Transverse colon (tissue), 4 donors: ENCODE measurements around the gene HK1. TPM values are rescaled to one million over a fixed set of nuclear protein-coding genes. Genes with fewer than 3 reads are reported as not detected.

Source experiments
- DNase-seq: peaks from one replicate; pipeline ENCODE4 v3.0.0-alpha.2; 2019
- H3K27ac ChIP-seq, 4 donors: fragments of 200-600 bp; sonication (generic); 2 replicates each; pipeline ENCODE4 v1.5.1; 2016 to 2018; ENCODE audit warnings: inconsistent platforms in 4 of 4
- H3K27me3 ChIP-seq: fragments of 200-600 bp; sonication (generic); 2 replicates; pipeline ENCODE4 v1.5.1; 2017; ENCODE audit warnings: inconsistent platforms
- H3K36me3 ChIP-seq, 4 donors: fragments of 200-600 bp; sonication (generic); 2 replicates each; pipeline ENCODE4 v1.5.1; 2017 to 2019; ENCODE audit warnings: inconsistent platforms in 4 of 4
- H3K4me1 ChIP-seq, 4 donors: fragments of 200-600 bp; sonication (generic); 2 replicates each; pipeline ENCODE4 v1.5.1; 2017 to 2020; ENCODE audit warnings: inconsistent platforms in 4 of 4
- H3K4me3 ChIP-seq, 4 donors: fragments of 200-600 bp; sonication (generic); 1 replicate in 1 of 4; 2 replicates in 3 of 4; pipeline versions ENCODE4 v1.5.1 to v1.6.1; 2017 to 2019; ENCODE audit warnings: inconsistent platforms in 4 of 4
- H3K9me3 ChIP-seq, 2 donors: fragments of 200-600 bp; sonication (generic); 2 replicates each; pipeline ENCODE4 v1.5.1; 2017 to 2019; ENCODE audit warnings: inconsistent platforms in 2 of 2
- CTCF ChIP-seq, 5 experiments: fragments of 200-600 bp in 3 of 5; fragments of 450-650 bp in 2 of 5; sonication (generic) in 3 of 5; IDR thresholded peaks; 1 replicate in 2 of 5; 2 replicates in 3 of 5; pipeline ENCODE4 v1.5.1; 2016 to 2017; ENCODE audit warnings: antibody characterized with exemption in 5 of 5, inconsistent platforms in 3 of 5, mild to moderate bottlenecking in 2 of 5, moderate library complexity in 1 of 5
- EP300 ChIP-seq: sonication (generic); formaldehyde crosslinking; IDR thresholded peaks from one replicate; pipeline ENCODE4 v1.6.1; 2017; ENCODE audit warnings: antibody characterized with exemption, low read depth
- POLR2A ChIP-seq: fragments of 450-650 bp; IDR thresholded peaks from one replicate; pipeline ENCODE4 v1.6.1; 2016; ENCODE audit warnings: antibody characterized with exemption, mild to moderate bottlenecking, moderate library complexity
- POLR2AphosphoS5 ChIP-seq, 3 donors: sonication (generic); formaldehyde crosslinking; IDR thresholded peaks; one replicate each; pipeline ENCODE4 v1.6.1; 2016; ENCODE audit warnings: antibody characterized with exemption in 3 of 3
- WGBS, 2 donors: methylation state at CpG; one replicate each; pipeline ENCODE4 v1.1.5; 2018; ENCODE audit warnings: low coverage in 1 of 2; 5-methylcytosine and 5-hydroxymethylcytosine counted together
- in situ Hi-C, 4 donors: fragments of 200-750 bp; cut with MboI; loops; one replicate each; pipeline versions ENCODE4 v1.15.0 to v1.15.1; 2017; ENCODE audit warnings: low sequenced_read_pairs in 3 of 4, low pct_ligation_motif_present in 1 of 4, low pct_unique_long_range_greater_than_20kb in 1 of 4
- intact Hi-C: fragments of 100-400 bp; cut with DNase I; formaldehyde crosslinking; loops from one replicate; pipeline ENCODE4 v1.15.1; 2023; ENCODE audit warnings: low total_unique reads
- total RNA-seq, 4 donors: library from RNA; depleted of rRNA; stranded (reverse); fragments of >200 nt; gene quantifications; one replicate each; pipeline ENCODE4 v1.1.0, GENCODE V29; 2016

Gene HK1
- total RNA-seq, 4 donors from 2014 or later = 27.3 to 69.9 (median 54.0) TPM

GRCh38 chr10:69315610-69316312 lies 37.5 kb downstream of the HK1 start:
- intact Hi-C loops (loop anchor here (5.0 kb wide), 1 partner anchor 47 kb away; no protein-coding TSS in a partner anchor), in situ Hi-C loops (loop anchor here in 1 of 4 donors (10.0 kb wide), 1 partner anchor 81 kb away; no protein-coding TSS in a partner anchor)
- H3K4me3 ChIP-seq = no peak overlapping the region
- DNase-seq = no peak
- no peak for TF ChIP-seq EP300
- no peak for TF ChIP-seq POLR2AphosphoS5 (IDR thresholded peaks at IDR 0.05)
- TF ChIP-seq POLR2A = no peak
- no peaks in the 10 kb centered on the region for H3K36me3 ChIP-seq
- peaks cover 15 to 29% (median 23%) of the 10 kb centered on the region in 4 donors for H3K4me1 ChIP-seq
- WGBS, 2 donors = 89 to 92% methylated on average over 4 to 6 of the region's 6 CpGs
- no peaks in the 10 kb centered on the region for H3K27me3 ChIP-seq
- no peak overlapping the region for H3K27ac ChIP-seq
- H3K9me3 ChIP-seq = no peaks in the 10 kb centered on the region

GRCh38 chr10:69316313-69317059 lies 38.2 kb downstream of the HK1 start:
- TF ChIP-seq EP300 (no peak), POLR2A (no peak), POLR2AphosphoS5 (IDR thresholded peaks at IDR 0.05) (no peak), CTCF (IDR thresholded peaks at IDR 0.05) (no peak)
- Histone ChIP-seq H3K36me3 (no peaks in the 10 kb centered on the region), H3K4me3 (no peak overlapping the region), H3K27me3 (no peaks in the 10 kb centered on the region), H3K9me3 (no peaks in the 10 kb centered on the region), H3K4me1 (peaks cover 15 to 36% (median 24%) of the 10 kb centered on the region in 4 donors), H3K27ac (peak overlapping the region; percentile 94 to 97 (median 96))
- in situ Hi-C loops = loop anchor here in 1 of 4 donors (10.0 kb wide), 1 partner anchor 82 kb away; no protein-coding TSS in a partner anchor
- no peak for DNase-seq
- WGBS, 2 donors = 78 to 86% methylated on average over 2 to 6 of the region's 6 CpGs
- intact Hi-C loops = loop anchor here (5.0 kb wide), 1 partner anchor 46 kb away; no protein-coding TSS in a partner anchor

GRCh38 chr10:69317175-69317604 lies 38.9 kb downstream of the HK1 start:
- no peak for DNase-seq
- TF ChIP-seq POLR2AphosphoS5 (IDR thresholded peaks at IDR 0.05) = no peak
- no peak for TF ChIP-seq EP300
- TF ChIP-seq POLR2A = no peak
- TF ChIP-seq CTCF (IDR thresholded peaks at IDR 0.05) = no peak
- in situ Hi-C loops (loop anchor here in 1 of 4 donors (10.0 kb wide), 1 partner anchor 82 kb away; no protein-coding TSS in a partner anchor), intact Hi-C loops (loop anchor here (5.0 kb wide), 1 partner anchor 45 kb away; no protein-coding TSS in a partner anchor)
- Histone ChIP-seq H3K27ac (peak overlapping the region; percentile 94 to 97 (median 96)), H3K9me3 (no peaks in the 10 kb centered on the region), H3K36me3 (no peaks in the 10 kb centered on the region), H3K4me3 (no peak overlapping the region), H3K27me3 (no peaks in the 10 kb centered on the region), H3K4me1 (peaks cover 15 to 42% (median 26%) of the 10 kb centered on the region in 4 donors)
- WGBS, 2 donors = 88 to 94% methylated on average over 2 to 3 of the region's 3 CpGs

- WGBS, 2 donors = 27 to 62% methylated on average over 4 to 8 of the region's 8 CpGs
- intact Hi-C loops = loop anchor here (5.0 kb wide), 1 partner anchor 45 kb away; no protein-coding TSS in a partner anchor
- Histone ChIP-seq H3K27ac (peak overlapping the region; percentile 94 to 97 (median 96)), H3K27me3 (no peaks in the 10 kb centered on the region), H3K9me3 (no peaks in the 10 kb centered on the region), H3K36me3 (no peaks in the 10 kb centered on the region), H3K4me3 (peak overlapping the region; percentile 80 to 84 (median 82)), H3K4me1 (peaks cover 15 to 42% (median 26%) of the 10 kb centered on the region in 4 donors)
- no peak for TF ChIP-seq POLR2A
- TF ChIP-seq POLR2AphosphoS5 (IDR thresholded peaks at IDR 0.05) = peak in 2 of 3 donors; percentile 48 to 63
- TF ChIP-seq EP300 = no peak
- TF ChIP-seq CTCF (IDR thresholded peaks at IDR 0.05) = peak in 2 of 5 experiments; percentile 13 to 33
- in situ Hi-C loops = loop anchor here in 1 of 4 donors (10.0 kb wide), 1 partner anchor 83 kb away; no protein-coding TSS in a partner anchor
- no peak for DNase-seq
Observed at GRCh38 chr10:69317626-69318105, 39.4 kb downstream of the HK1 start.
